Uterus (tissue), 4 donors: ENCODE data around the gene NT5C1A. TPM values are rescaled to one million over a fixed set of nuclear protein-coding genes. Genes with fewer than 3 reads are reported as not detected.
A peak's percentile ranks its signal among the peaks of the same experiment; 100 is the strongest.

ENCODE experiments used
- DNase-seq, 2 donors: peaks; one replicate each; pipeline ENCODE4 v3.0.0-alpha.2; 2019 to 2020
- H3K27ac ChIP-seq, 2 donors: fragments of 200-600 bp; sonication (generic); 1 replicate in 1 of 2; 2 replicates in 1 of 2; pipeline ENCODE4 v1.5.1; 2016 to 2018
- H3K27me3 ChIP-seq, 2 donors: fragments of 200-600 bp; sonication (generic); one replicate each; pipeline ENCODE4 v1.5.1; 2018 to 2019; ENCODE audit warnings: control low read depth in 1 of 2
- H3K36me3 ChIP-seq, 2 donors: fragments of 200-600 bp; sonication (generic); one replicate each; pipeline ENCODE4 v1.5.1; 2019; ENCODE audit warnings: control low read depth in 1 of 2
- H3K4me1 ChIP-seq, 2 donors: fragments of 200-600 bp; sonication (generic); one replicate each; pipeline ENCODE4 v1.5.1; 2018 to 2019; ENCODE audit warnings: control low read depth in 1 of 2
- H3K4me3 ChIP-seq, 2 donors: fragments of 200-600 bp; sonication (generic); 1 replicate in 1 of 2; 2 replicates in 1 of 2; pipeline ENCODE4 v1.5.1; 2018 to 2019; ENCODE audit warnings: mild to moderate bottlenecking in 1 of 2
- H3K9me3 ChIP-seq, 2 donors: fragments of 200-600 bp; sonication (generic); one replicate each; pipeline ENCODE4 v1.5.1; 2019; ENCODE audit warnings: control low read depth in 1 of 2
- POLR2A ChIP-seq, 2 donors: fragments of 450-650 bp; IDR thresholded peaks; one replicate each; pipeline ENCODE4 v1.6.1; 2016; ENCODE audit warnings: antibody characterized with exemption in 2 of 2, mild to moderate bottlenecking in 1 of 2, moderate library complexity in 1 of 2
- intact Hi-C: fragments of 100-400 bp; cut with DNase I; formaldehyde crosslinking; loops from one replicate; pipeline ENCODE4 v1.15.1; 2023; ENCODE audit warnings: low total_unique reads
- total RNA-seq, 4 donors: library from RNA; depleted of rRNA in 3 of 4; stranded (reverse); fragments of >200 nt in 3 of 4; gene quantifications; one replicate each; pipeline versions ENCODE4 v1.1.0 to v1.2.4, GENCODE V29; 2014 to 2023
- TF ChIP-seq, protein P1 (sequence below), 4 experiments: fragments of 200-600 bp in 2 of 4; fragments of 450-650 bp in 2 of 4; sonication (generic) in 2 of 4; IDR thresholded peaks; one replicate each; pipeline ENCODE4 v1.5.1; 2016 to 2019; ENCODE audit warnings: antibody characterized with exemption in 4 of 4, mild to moderate bottlenecking in 2 of 4, moderate library complexity in 1 of 4
- donor health status: DM: yes; HTN: yes; CAD: no.

Gene NT5C1A
- total RNA-seq, 4 donors from 2014 or later: 1.1 to 1.8 TPM; not detected in 2

DNA sequence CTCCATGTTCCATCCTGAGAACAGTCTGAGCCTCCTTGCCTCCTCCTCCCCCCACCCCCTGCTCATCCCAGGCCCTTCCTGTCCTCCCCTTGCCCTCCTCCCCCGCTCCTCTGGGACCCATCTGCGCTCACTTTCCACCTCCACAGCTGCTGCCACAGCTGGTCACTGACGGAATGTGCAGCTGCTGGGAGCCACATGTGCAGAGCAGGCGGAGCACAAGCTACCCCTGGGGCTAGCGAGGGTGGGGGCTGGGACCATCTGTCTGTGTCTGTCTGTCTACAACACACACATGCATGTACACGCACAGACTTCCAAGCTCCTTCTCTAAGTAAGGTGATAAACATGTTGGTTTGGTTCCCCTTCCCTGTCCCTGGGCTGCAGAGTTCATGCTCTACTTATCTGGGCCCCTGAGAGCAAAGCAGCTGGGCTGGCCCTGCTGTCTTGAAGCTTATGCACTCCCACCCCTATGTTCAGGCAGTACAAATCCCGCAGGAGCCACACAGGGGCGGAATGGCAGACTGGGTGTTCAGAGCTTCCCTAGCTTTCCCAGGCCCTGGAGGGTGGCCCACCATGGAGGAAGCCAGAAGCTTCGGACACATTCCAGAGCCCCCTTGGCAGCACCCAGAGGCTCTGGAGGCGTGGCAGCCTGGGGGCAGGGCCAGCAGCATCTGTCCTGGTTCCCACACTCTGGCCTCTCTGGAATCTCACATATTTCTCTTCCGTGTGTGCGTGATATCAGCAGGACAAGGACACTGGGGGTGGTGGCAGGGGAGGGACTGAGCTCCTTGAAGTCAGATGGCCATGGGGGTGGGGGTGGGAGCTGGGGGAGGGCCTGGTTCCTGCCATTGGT lies 25.4 kb downstream of the NT5C1A start:
- Histone ChIP-seq H3K9me3 (no peaks in the 10 kb centered on the region), H3K27ac (peak overlapping the region; percentile 77 to 81), H3K4me3 (no peak overlapping the region), H3K27me3 (no peaks in the 10 kb centered on the region), H3K4me1 (peaks cover 8 to 23% of the 10 kb centered on the region in 2 donors), H3K36me3 (no peaks in the 10 kb centered on the region)
- intact Hi-C loops: no loop called here
- DNase-seq: peak; percentile 87 to 90
- TF ChIP-seq, protein P1, sequence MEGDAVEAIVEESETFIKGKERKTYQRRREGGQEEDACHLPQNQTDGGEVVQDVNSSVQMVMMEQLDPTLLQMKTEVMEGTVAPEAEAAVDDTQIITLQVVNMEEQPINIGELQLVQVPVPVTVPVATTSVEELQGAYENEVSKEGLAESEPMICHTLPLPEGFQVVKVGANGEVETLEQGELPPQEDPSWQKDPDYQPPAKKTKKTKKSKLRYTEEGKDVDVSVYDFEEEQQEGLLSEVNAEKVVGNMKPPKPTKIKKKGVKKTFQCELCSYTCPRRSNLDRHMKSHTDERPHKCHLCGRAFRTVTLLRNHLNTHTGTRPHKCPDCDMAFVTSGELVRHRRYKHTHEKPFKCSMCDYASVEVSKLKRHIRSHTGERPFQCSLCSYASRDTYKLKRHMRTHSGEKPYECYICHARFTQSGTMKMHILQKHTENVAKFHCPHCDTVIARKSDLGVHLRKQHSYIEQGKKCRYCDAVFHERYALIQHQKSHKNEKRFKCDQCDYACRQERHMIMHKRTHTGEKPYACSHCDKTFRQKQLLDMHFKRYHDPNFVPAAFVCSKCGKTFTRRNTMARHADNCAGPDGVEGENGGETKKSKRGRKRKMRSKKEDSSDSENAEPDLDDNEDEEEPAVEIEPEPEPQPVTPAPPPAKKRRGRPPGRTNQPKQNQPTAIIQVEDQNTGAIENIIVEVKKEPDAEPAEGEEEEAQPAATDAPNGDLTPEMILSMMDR (IDR thresholded peaks at IDR 0.05): no peak
- no peak for TF ChIP-seq POLR2A (IDR thresholded peaks at IDR 0.05)

DNA sequence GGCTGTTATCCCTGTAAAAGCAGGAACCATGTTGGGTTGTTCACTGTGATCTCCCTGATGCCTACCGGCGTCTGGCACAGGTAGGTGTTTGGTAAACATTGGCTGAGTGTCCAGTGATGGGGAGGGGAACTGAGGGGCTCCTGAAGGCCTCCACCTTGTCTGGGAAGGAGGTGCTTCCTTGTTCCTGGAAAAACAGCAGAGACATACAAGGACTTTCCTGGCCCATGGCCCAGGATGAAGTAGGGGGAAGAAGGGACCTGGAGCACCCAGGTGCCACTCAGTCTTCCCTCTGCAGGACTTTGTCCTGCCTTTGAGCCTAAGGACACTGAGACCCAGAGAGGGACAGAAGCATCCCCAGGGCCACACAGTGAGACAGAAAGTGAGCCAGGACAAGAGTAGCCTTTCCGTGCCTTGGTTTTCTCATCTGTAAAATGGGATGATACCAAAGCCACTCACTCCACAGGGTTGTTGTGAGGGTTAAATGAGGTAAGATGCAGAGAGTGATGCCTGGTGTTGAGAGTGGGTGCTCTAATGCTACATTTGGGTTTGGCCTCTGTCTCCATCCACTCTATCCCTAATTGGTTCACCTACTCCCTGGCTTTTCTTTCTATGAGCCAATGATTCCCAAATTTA lies 26.4 kb downstream of the NT5C1A start:
- Histone ChIP-seq H3K9me3 (no peaks in the 10 kb centered on the region), H3K27me3 (no peaks in the 10 kb centered on the region), H3K4me1 (peaks cover 8 to 23% of the 10 kb centered on the region in 2 donors), H3K27ac (peak overlapping the region; percentile 77 to 81), H3K36me3 (no peaks in the 10 kb centered on the region), H3K4me3 (no peak overlapping the region)
- no peak for DNase-seq
- TF ChIP-seq POLR2A (IDR thresholded peaks at IDR 0.05): no peak
- TF ChIP-seq, protein P1 (IDR thresholded peaks at IDR 0.05): no peak
- intact Hi-C loops: no loop called here

- Histone ChIP-seq H3K4me1 (peaks cover 8 to 23% of the 10 kb centered on the region in 2 donors), H3K4me3 (no peak overlapping the region), H3K27ac (no peak overlapping the region), H3K36me3 (no peaks in the 10 kb centered on the region), H3K27me3 (no peaks in the 10 kb centered on the region), H3K9me3 (no peaks in the 10 kb centered on the region)
- TF ChIP-seq, protein P1 (IDR thresholded peaks at IDR 0.05): no peak
- no peak for TF ChIP-seq POLR2A (IDR thresholded peaks at IDR 0.05)
- intact Hi-C loops: no loop called here
- DNase-seq: no peak
Measured at GRCh38 chr1:39643705-39644104, 28.2 kb downstream of the NT5C1A start.

DNA sequence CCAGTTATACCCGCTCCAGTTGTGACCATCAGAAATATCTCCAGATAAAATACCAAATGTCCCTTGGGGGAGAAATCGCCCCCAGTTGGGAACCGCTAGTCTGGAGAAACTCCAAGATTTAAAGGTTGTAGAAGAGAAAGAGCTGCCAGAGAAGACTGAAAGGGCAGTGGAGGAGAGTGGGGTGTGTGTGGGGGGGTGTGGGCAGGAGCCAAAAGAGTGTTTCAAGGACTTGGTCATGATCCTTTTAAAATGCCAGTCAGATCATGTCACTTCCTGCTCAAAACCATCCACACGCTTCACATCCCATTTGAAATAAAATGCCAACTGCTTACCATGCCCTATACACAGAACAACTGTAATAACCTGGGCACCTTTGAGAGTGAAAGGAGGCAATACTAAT lies 29.1 kb downstream of the NT5C1A start:
- no peaks in the 10 kb centered on the region for H3K27me3 ChIP-seq
- no peaks in the 10 kb centered on the region for H3K36me3 ChIP-seq
- H3K27ac ChIP-seq: peak overlapping the region in 1 of 2 donors; percentile 49
- intact Hi-C loops: no loop called here
- TF ChIP-seq, protein P1 (IDR thresholded peaks at IDR 0.05): no peak
- no peak for TF ChIP-seq POLR2A (IDR thresholded peaks at IDR 0.05)
- no peak overlapping the region for H3K4me3 ChIP-seq
- H3K9me3 ChIP-seq: no peaks in the 10 kb centered on the region
- H3K4me1 ChIP-seq: peaks cover 8 to 18% of the 10 kb centered on the region in 2 donors
- DNase-seq: peak; percentile 46 to 49

DNA sequence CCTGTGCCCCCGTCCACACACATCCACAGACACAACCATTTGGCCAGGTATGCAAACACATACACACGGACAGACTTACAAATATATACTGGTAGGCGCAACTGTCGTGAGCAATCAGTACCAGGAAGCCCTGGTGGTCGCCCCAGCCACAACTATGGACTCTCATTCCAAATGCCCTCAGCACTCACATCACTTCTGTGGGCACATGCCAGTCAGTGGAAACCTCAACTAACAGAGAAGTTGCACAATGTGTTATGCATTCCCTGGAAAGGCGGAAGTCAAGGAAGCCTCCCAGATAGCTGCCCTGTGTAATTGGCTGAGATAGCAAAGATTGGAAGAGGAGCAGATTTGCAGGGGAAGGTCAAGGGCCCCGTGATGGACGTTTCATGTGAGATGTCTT lies 31.0 kb downstream of the NT5C1A start:
- no peak for TF ChIP-seq POLR2A (IDR thresholded peaks at IDR 0.05)
- TF ChIP-seq, protein P1 (IDR thresholded peaks at IDR 0.05): no peak
- DNase-seq: no peak
- no peaks in the 10 kb centered on the region for H3K9me3 ChIP-seq
- H3K27ac ChIP-seq: no peak overlapping the region
- H3K4me3 ChIP-seq: no peak overlapping the region
- no peaks in the 10 kb centered on the region for H3K27me3 ChIP-seq
- intact Hi-C loops: no loop called here
- peaks cover 0 to 1% of the 10 kb centered on the region in 2 donors for H3K4me1 ChIP-seq
- no peaks in the 10 kb centered on the region for H3K36me3 ChIP-seq
